ENCODE data around the gene UCK1.

- TF ChIP-seq EZH2 (IDR thresholded peaks at IDR 0.05; ENCODE audit: insufficient read depth, poor library complexity, severe bottlenecking) (no peak), EZH2phosphoT487 (IDR thresholded peaks at IDR 0.05; ENCODE audit: insufficient read depth, low read depth) (no peak)
These were observed 54.9 kb downstream of the UCK1 start for GRCh38 chr9:131475956-131476776.
